ENCODE measurements around the gene CFAP61.

The CFAP61 gene

DNA sequence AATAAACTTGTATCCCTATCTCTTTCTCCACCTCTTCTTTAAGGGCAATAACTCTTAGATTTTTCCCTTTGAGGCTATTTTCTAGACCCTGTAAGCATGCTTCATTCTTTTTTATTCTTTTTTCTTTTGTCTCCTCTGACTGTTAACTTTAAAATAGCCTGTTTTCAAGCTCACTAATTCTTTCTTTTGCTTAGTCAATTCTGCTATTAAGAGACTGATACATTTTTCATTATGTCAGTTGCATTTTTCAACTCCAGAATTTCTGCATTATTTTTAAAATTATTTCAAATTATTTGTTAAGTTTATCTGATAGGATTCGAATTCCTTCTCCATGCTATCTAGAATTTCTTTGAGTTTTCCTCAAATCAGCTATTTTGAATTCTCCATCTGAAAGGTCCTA, 84.0 kb downstream of the CFAP61 start:
- no peak overlapping the region for H3K4me3 ChIP-seq (replicated peaks; ENCODE audit: low read depth, low read length)
- no peak for DNase-seq (ENCODE audit: extremely low read depth, low read depth)
- TF ChIP-seq, protein P1, sequence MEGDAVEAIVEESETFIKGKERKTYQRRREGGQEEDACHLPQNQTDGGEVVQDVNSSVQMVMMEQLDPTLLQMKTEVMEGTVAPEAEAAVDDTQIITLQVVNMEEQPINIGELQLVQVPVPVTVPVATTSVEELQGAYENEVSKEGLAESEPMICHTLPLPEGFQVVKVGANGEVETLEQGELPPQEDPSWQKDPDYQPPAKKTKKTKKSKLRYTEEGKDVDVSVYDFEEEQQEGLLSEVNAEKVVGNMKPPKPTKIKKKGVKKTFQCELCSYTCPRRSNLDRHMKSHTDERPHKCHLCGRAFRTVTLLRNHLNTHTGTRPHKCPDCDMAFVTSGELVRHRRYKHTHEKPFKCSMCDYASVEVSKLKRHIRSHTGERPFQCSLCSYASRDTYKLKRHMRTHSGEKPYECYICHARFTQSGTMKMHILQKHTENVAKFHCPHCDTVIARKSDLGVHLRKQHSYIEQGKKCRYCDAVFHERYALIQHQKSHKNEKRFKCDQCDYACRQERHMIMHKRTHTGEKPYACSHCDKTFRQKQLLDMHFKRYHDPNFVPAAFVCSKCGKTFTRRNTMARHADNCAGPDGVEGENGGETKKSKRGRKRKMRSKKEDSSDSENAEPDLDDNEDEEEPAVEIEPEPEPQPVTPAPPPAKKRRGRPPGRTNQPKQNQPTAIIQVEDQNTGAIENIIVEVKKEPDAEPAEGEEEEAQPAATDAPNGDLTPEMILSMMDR (IDR thresholded peaks at IDR 0.05; ENCODE audit: low read depth, low read length, missing control alignments) = no peak

DNA sequence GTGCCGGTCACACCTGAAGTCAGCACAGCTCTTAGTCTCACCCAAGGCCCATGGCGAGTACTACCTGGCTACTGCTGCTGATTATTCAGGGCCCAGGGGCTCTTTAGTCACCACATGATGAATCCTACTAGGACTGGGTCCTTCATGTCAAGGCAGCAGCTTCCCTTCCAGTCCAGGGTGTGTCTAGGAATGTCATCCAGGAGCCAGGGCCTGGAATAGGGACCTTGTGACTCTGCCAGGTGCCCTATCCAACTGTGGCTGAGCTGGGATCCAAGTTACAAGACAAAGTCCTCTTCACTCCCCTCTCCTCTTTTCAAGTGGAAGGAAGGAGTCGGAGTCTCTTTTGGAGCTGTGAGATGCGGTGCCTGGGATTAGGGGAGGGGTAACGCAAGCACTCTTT, 85.5 kb downstream of the CFAP61 start:
- TF ChIP-seq, protein P1 (IDR thresholded peaks at IDR 0.05; ENCODE audit: low read depth, low read length, missing control alignments) = no peak
- no peak for DNase-seq (ENCODE audit: extremely low read depth, low read depth)
- H3K4me3 ChIP-seq (replicated peaks; ENCODE audit: low read depth, low read length) = no peak overlapping the region

DNA sequence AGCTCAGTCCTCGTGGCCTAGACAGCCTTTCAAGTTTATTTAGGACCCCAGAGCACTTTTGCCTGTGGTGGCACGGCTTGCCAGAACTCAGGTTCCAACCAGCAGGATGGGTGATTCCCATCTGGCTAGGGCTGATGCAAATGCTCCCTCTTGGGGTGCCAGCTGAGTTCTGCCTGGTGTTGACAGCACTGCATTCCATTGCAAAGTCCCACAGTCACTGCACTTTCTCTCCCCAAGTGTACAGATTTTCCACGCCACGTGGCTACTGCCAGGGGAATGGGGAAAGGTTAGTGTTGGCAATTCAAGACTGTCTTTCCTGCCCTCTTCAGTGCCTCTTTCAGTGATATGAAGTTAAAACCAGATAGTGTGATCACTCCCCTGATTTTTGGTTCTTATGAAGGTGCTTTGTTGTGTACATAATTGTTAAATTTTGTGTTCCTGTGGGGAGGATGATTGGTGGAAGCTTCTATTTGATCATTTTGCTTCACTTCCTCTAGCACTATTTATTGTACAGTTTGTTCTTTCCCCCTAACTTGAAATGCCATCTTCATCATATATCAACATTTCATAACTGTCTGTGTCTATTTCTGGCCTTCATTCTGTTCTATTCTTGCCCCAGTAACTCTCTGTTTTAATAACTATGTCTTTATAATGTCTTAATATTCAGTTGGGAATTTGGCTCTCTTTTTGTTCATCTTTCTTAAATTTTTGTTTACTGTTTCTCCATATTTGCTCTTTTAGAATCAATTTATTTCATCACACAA, 86.2 kb downstream of the CFAP61 start:
- TF ChIP-seq, protein P1 (IDR thresholded peaks at IDR 0.05; ENCODE audit: low read depth, low read length, missing control alignments) = no peak
- H3K4me3 ChIP-seq (replicated peaks; ENCODE audit: low read depth, low read length) = no peak overlapping the region
- DNase-seq (ENCODE audit: extremely low read depth, low read depth) = no peak

DNA sequence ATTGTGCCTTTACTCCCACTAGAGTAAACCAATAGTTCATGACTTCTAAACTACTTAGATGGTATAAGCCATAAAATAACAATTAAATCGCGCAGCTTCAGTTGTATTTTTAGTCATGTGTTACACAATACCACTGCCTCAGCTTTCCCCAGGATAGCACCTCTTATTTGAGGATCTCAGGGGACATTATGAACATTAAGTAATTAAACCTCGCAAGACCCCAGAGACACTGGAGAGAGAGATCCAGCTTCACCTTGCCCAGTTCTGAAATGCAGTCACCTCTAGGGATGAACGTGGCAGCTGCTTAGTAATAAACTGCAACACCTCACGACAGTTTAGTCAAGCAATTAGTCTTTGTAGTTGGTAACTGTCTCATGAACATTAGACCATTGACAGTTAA, 87.1 kb downstream of the CFAP61 start:
- no peak overlapping the region for H3K4me3 ChIP-seq (replicated peaks; ENCODE audit: low read depth, low read length)
- TF ChIP-seq, protein P1 (IDR thresholded peaks at IDR 0.05; ENCODE audit: low read depth, low read length, missing control alignments) = no peak
- DNase-seq (ENCODE audit: extremely low read depth, low read depth) = no peak

DNA sequence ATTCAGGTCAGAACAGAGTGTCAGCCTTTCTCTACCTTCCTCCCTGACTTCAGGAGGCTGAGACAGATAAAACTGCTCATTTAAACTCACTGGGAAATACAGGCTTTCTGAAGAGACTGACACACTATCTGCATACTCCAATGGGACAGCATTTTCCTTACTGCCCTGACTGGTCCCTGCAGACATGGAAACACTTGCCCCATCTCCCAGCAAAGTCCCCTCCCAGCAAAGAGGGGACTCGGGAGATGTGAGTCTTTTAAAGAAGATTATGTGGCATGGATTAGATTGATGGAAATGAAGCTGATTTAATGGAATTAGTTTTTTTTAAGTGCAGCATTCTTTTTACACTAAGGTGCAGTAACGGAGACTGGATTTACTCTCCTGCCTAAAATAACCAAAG, 90.8 kb downstream of the CFAP61 start:
- TF ChIP-seq, protein P1 (IDR thresholded peaks at IDR 0.05; ENCODE audit: low read depth, low read length, missing control alignments) = no peak
- DNase-seq (ENCODE audit: extremely low read depth, low read depth) = no peak
- H3K4me3 ChIP-seq (replicated peaks; ENCODE audit: low read depth, low read length) = no peak overlapping the region

DNA sequence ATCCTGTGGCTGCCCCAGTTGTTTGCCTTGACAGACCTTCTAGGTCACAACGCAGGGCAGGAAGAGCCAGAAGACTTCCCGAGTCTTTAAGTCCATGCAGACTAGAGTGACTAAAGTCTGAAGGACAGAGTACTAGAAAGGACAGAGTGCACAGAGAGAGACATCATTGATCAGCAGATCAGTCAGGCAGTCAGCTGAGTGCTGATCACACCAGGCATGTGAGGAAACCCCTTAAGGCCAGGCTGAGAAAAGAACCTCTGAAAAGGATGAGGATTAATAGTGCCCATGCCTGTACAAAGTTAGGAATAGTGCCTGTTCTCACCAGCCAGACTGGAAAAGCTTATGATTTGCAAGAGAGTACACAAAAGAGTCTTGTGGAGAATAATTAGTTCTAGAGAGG, 91.3 kb downstream of the CFAP61 start:
- H3K4me3 ChIP-seq (replicated peaks; ENCODE audit: low read depth, low read length) = no peak overlapping the region
- DNase-seq (ENCODE audit: extremely low read depth, low read depth) = no peak
- TF ChIP-seq, protein P1 (IDR thresholded peaks at IDR 0.05; ENCODE audit: low read depth, low read length, missing control alignments) = no peak

DNA sequence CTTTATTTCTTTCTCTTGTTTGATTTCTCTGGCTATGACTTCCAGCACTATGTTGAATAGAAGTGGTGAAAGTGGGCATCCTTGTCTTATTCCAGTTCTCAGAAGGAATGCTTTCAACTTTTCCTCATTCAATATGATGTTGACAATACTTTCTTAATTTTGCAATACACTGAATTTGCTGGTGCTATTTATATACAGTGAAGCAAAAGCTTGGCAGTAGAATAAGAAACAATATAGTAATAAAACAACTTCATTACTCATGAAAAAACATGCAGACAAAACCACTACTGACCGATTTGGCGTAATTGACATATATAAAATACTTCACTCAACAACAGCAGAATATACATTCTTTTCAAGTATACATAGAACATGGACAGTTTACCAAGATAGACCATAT, 96.4 kb downstream of the CFAP61 start:
- TF ChIP-seq, protein P1 (IDR thresholded peaks at IDR 0.05; ENCODE audit: low read depth, low read length, missing control alignments) = no peak
- H3K4me3 ChIP-seq (replicated peaks; ENCODE audit: low read depth, low read length) = no peak overlapping the region
- no peak for DNase-seq (ENCODE audit: extremely low read depth, low read depth)
